SU-DHL-6 (cell line): ENCODE measurements around the gene TBC1D4.

Source experiments
- H2AFZ ChIP-seq: fragments of 200-600 bp; sonication (generic); 2 replicates; pipeline ENCODE4 v1.6.1; 2014; ENCODE audit warnings: low read depth, mild to moderate bottlenecking, moderate library complexity, mixed read lengths, antibody characterized with exemption, low read length; ENCODE audit not compliant: severe bottlenecking
- H3F3A ChIP-seq: fragments of 200-600 bp; shearing (Covaris generic); 2 replicates; pipeline ENCODE4 v1.6.0; 2016; ENCODE audit warnings: antibody characterized with exemption, mild to moderate bottlenecking; ENCODE audit not compliant: insufficient read depth
- H3K27ac ChIP-seq: fragments of 200-600 bp; sonication (generic); 2 replicates; pipeline ENCODE4 v1.5.1; 2016; ENCODE audit warnings: low read depth, mild to moderate bottlenecking, low read length, moderate library complexity, mixed read lengths
- H3K27me3 ChIP-seq: fragments of 200-600 bp; sonication (generic), shearing (Covaris generic); 2 replicates; pipeline ENCODE4 v1.6.0; 2014; ENCODE audit warnings: mild to moderate bottlenecking, low read length
- H3K36me3 ChIP-seq: fragments of 200-600 bp; sonication (generic); 2 replicates; pipeline ENCODE4 v1.6.1; 2014; ENCODE audit warnings: mild to moderate bottlenecking, low read length, mixed read lengths
- H3K4me2 ChIP-seq: fragments of 300-600, 200-600 bp; shearing (Covaris generic), sonication (generic); 2 replicates; pipeline ENCODE4 v1.6.0; 2014; ENCODE audit warnings: low read length, low read depth, mild to moderate bottlenecking; ENCODE audit not compliant: poor library complexity, severe bottlenecking
- H3K4me3 ChIP-seq: fragments of 200-600 bp; sonication (generic); 2 replicates; pipeline ENCODE4 v1.5.1; 2014; ENCODE audit warnings: antibody characterized with exemption, low read length, mild to moderate bottlenecking, mixed read lengths; ENCODE audit not compliant: insufficient read depth, poor library complexity, severe bottlenecking
- H3K79me2 ChIP-seq: fragments of 200-600 bp; sonication (generic); 2 replicates; pipeline ENCODE4 v1.6.1; 2014; ENCODE audit warnings: mild to moderate bottlenecking, low read length, moderate library complexity; ENCODE audit not compliant: insufficient read depth
- H3K9ac ChIP-seq: fragments of 200-600 bp; sonication (generic); 2 replicates; pipeline ENCODE4 v1.7.0; 2014; ENCODE audit warnings: mild to moderate bottlenecking, low read length
- H3K9me2 ChIP-seq: fragments of 200-600 bp; sonication (generic); replicated peaks from 2 replicates; pipeline ENCODE4 v1.6.1; 2014; ENCODE audit warnings: low read length; ENCODE audit not compliant: insufficient read depth
- H3K9me3 ChIP-seq: fragments of 200-600 bp; sonication (generic); 2 replicates; pipeline ENCODE4 v1.6.1; 2014; ENCODE audit warnings: low read length, mixed read lengths; ENCODE audit not compliant: insufficient read depth
- H4K20me1 ChIP-seq: fragments of 200-600 bp; sonication (generic); 2 replicates; pipeline ENCODE4 v1.6.1; 2014; ENCODE audit warnings: low read depth, mild to moderate bottlenecking, antibody characterized with exemption, low read length, moderate library complexity, mixed read lengths
- EZH2phosphoT487 ChIP-seq: fragments of 200-600 bp; sonication (generic), shearing (Covaris generic); conservative IDR thresholded peaks from 2 replicates; pipeline ENCODE4 v1.6.1; 2018; ENCODE audit warnings: mild to moderate bottlenecking, antibody characterized with exemption, low read length, moderate library complexity, mixed read lengths
- TF ChIP-seq, protein P1 (sequence below): fragments of 200-600 bp; sonication (generic); IDR thresholded peaks from one replicate; pipeline ENCODE4 v1.5.1; 2017; ENCODE audit warnings: antibody characterized with exemption, mild to moderate bottlenecking, low read length, moderate library complexity; ENCODE audit not compliant: insufficient read depth, poor library complexity, severe bottlenecking

Gene TBC1D4

DNA sequence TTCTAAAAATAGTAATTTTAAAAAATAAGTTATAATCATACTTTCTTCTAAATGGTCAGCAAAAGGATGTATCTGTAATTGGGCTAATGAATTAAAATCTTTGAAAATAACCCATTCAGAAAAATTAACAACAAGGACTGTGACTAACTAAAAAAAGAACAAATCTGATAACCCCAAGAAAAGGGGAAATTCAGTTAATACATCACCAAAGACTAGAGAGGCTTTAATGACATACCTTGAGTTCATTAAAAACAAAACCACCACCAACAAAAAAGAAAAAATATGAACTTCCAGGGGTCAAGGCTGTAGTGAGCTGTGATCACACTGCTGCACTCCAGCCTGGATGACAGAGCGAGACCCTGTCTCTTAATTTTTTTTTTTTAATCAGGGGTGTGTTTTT is 121.8 kb downstream of the TBC1D4 start:
- TF ChIP-seq, protein P1, sequence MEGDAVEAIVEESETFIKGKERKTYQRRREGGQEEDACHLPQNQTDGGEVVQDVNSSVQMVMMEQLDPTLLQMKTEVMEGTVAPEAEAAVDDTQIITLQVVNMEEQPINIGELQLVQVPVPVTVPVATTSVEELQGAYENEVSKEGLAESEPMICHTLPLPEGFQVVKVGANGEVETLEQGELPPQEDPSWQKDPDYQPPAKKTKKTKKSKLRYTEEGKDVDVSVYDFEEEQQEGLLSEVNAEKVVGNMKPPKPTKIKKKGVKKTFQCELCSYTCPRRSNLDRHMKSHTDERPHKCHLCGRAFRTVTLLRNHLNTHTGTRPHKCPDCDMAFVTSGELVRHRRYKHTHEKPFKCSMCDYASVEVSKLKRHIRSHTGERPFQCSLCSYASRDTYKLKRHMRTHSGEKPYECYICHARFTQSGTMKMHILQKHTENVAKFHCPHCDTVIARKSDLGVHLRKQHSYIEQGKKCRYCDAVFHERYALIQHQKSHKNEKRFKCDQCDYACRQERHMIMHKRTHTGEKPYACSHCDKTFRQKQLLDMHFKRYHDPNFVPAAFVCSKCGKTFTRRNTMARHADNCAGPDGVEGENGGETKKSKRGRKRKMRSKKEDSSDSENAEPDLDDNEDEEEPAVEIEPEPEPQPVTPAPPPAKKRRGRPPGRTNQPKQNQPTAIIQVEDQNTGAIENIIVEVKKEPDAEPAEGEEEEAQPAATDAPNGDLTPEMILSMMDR: no peak
- no peak for TF ChIP-seq EZH2phosphoT487
- H2AFZ ChIP-seq: no peak overlapping the region
- H3K9me2 ChIP-seq: no peaks in the 10 kb centered on the region
- no peaks in the 10 kb centered on the region for H3F3A ChIP-seq
- no peaks in the 10 kb centered on the region for H3K27me3 ChIP-seq
- no peaks in the 10 kb centered on the region for H3K79me2 ChIP-seq
- H3K9ac ChIP-seq: no peak overlapping the region
- no peak overlapping the region for H3K4me2 ChIP-seq
- no peak overlapping the region for H3K4me3 ChIP-seq
- H3K9me3 ChIP-seq: no peaks in the 10 kb centered on the region
- H3K27ac ChIP-seq: no peak overlapping the region
- no peaks in the 10 kb centered on the region for H3K36me3 ChIP-seq
- H4K20me1 ChIP-seq: no peaks in the 10 kb centered on the region

DNA sequence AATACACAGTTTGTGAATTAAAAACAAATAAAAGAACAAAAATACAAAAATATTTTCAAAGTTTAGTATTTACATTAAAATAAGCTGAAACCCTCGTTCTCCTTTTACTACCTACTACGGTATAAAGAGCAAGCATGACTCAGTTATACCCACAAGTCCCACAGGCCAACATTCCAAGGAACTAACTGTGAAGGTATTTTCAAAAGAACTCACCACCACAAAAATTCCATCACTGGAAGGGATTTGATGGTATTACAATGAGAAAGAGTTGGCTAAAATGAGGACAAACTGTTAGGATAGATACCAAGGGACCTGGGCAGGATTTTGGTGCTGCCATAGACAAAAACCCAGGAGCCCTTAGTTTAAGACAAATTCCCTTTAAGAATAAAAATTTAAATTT is 122.7 kb downstream of the TBC1D4 start:
- Histone ChIP-seq H3F3A (no peaks in the 10 kb centered on the region), H2AFZ (no peak overlapping the region), H3K4me3 (no peak overlapping the region), H3K4me2 (no peak overlapping the region), H4K20me1 (no peaks in the 10 kb centered on the region), H3K27ac (no peak overlapping the region), H3K9me2 (no peaks in the 10 kb centered on the region), H3K79me2 (no peaks in the 10 kb centered on the region), H3K9ac (no peak overlapping the region), H3K36me3 (no peaks in the 10 kb centered on the region), H3K27me3 (no peaks in the 10 kb centered on the region), H3K9me3 (no peaks in the 10 kb centered on the region)
- TF ChIP-seq, protein P1: no peak
- no peak for TF ChIP-seq EZH2phosphoT487

DNA sequence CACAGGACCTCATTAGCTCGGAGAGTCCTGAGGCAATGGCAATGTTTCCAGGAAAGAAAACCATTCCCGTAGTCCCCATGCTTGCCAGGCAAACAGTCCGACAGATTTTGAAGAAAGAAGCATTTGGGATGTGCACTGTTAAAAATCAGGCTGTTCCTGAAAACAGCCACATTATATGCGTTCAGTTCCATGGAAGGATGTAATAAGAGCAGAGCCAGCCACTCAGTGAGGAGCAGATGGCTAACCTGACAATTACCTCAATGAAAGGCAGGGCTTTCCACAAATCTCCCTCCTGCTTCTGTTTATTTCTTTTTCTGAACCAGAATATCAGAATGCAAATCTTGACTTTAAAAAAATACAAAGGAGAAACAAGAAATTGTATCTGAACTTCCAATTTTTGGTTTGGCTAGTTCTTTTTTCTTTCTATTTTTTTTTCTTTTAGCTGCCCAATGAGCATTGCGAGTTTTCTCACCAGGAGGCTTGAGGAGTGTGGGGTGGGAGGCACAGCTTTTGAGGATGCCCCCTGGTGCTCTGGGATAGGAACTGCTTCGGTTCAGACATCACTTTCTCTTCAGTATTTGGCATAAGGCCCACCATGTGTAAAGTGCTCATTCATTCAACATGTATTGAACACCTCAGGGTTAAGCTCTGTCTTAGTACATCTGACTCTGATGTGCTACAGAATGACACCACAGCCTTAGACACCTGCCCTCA is 124.2 kb downstream of the TBC1D4 start:
- no peaks in the 10 kb centered on the region for H3K9me2 ChIP-seq
- no peak overlapping the region for H2AFZ ChIP-seq
- H3K9me3 ChIP-seq: no peaks in the 10 kb centered on the region
- no peak overlapping the region for H3K27ac ChIP-seq
- H3K27me3 ChIP-seq: no peaks in the 10 kb centered on the region
- no peaks in the 10 kb centered on the region for H3F3A ChIP-seq
- H3K36me3 ChIP-seq: no peaks in the 10 kb centered on the region
- no peak overlapping the region for H3K9ac ChIP-seq
- H3K79me2 ChIP-seq: no peaks in the 10 kb centered on the region
- H4K20me1 ChIP-seq: no peaks in the 10 kb centered on the region
- H3K4me3 ChIP-seq: no peak overlapping the region
- no peak overlapping the region for H3K4me2 ChIP-seq
- TF ChIP-seq, protein P1: peak; percentile 55
- TF ChIP-seq EZH2phosphoT487: no peak
